Stimulated activated naive CD8-positive, alpha-beta T cell treated with anti-CD3 and anti-CD28 coated beads, Interleukin-15, Interleukin-2, amounts not matched to agents 100 U/mL and 50 U/mL, for 24 hours (primary cell): ENCODE results near the gene VCPKMT.

ENCODE experiments used
- ATAC-seq: fragments of 150-1000 bp; cut with Tn5 transposase; one replicate; pipeline ENCODE4 v1.10.0; 2021
- DNase-seq: peaks from one replicate; pipeline ENCODE4 v3.0.0; 2021

The VCPKMT gene

DNA sequence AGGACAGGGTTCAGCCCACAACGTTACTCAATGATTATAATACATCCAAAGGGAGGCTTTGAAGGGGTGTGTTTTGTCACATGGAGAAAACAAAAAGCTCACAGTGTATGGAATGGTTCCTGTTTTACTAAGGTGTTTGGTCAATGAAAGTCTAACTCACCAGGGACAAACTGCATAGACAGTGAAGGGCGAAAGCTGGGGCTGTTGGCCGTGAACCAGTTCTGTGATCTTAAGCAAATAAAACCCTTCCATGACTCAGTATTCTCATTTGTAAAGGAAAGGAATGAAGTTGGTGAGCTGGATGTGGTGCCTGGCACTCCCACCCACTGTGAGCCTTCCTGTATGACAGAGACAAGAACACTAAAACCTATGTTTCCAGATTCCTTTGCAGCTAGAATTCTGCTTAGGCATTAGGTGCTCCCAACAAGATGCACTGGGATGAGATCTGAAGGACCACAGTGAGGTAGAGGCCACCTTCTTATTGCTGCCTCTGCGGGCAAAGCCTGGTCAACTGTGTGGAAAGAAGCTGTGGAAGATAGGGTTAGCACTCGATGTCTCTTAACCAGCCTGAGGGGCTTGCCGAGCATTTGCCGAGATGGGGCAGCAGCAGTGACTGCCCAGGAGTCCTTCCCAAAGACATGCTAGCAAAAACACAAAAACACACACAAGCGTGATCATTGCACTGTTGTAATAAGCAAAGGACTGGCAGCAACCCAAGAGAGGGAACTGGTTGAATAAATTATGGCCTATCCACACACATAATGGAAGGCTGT is 48.5 kb downstream of the VCPKMT start:
- ATAC-seq = peak; percentile 21
- no peak for DNase-seq

DNA sequence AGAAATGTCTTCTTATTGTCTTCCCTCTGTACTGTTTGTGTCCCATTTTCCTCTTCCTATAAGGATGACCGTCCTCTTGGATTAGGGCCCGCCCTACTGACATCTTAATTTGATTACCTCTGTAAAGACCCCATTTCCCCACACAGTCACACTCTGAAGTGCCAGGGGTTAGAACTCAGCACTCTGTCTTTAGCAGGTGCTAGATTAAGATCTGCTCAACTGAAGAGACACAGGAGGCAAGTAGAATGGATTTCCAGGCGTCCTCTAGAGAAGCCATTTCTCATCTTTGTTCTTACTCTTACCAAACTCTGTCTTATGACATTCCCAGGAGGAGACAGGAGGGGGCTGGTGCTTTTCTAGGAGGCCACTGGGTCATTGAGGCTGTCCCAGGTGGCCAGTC is 50.8 kb downstream of the VCPKMT start:
- DNase-seq (no peak), ATAC-seq (no peak)

DNA sequence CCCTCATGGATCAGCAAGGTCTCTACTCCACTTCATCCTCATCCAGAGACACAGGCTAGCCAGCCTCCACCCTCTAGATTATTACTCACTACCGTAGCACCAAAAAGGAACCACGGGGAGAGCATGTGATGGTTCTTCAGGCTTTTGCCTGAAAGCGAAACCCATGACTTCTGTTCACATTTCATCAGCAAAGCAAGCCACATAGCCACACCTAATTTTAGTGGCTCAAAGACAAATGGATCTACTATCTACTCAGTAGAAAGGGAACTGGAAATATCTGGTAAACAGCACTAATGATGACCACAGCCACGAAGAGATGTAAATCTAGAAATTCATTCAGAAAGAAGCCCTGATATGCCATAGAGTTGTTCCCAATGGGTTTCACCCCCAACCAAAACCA is 51.4 kb downstream of the VCPKMT start:
- DNase-seq (peak; percentile 63), ATAC-seq (peak; percentile 69)

DNA sequence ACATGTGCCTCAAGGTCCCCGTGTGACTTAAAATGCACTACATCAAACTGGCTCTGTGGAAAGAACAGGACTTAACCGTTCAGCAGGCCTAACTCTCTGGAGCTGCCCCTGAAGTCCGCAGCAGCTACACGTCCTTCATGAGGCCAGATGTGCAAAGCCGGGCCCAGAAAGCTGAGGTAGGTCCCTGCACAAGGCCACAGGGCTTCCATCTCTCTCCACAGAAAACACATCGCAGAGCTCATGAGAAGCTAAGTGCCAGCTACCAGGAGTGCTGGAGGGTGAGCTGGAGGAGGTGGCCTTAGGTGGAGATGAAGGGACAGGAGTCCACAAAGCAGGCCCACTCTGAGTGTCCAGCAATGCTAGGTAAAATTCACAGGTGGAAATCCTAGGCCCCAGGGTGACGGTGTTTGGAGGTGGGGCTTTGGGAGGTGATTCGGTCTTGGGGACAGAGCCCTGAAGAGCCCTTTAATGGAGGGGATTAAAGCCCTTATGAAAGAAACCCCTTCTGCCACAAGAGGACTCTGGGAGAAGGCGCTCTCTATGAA is 52.4 kb downstream of the VCPKMT start:
- ATAC-seq (no peak), DNase-seq (no peak)

GRCh38 chr14:50062438-50063085 is 53.8 kb downstream of the VCPKMT start:
- DNase-seq (peak; percentile 75), ATAC-seq (peak; percentile 67)

GRCh38 chr14:50061664-50062437 is 54.5 kb downstream of the VCPKMT start:
- peak; percentile 47 for ATAC-seq
- peak; percentile 72 for DNase-seq

- peak; percentile 25 for ATAC-seq
- DNase-seq = peak; percentile 67
These were observed 55.3 kb downstream of the VCPKMT start for GRCh38 chr14:50060871-50061663.

GRCh38 chr14:50059763-50060616 is 56.4 kb downstream of the VCPKMT start:
- ATAC-seq (no peak), DNase-seq (no peak)
